GM18520 (cell line): ENCODE measurements around the gene NXT2.
"Not testable (repeated sequence)": the region's sequence is repeated elsewhere in the genome, so short reads cannot be mapped to it uniquely, and the experiment has no call there.

Experiments used
- ATAC-seq: cut with Tn5 transposase; IDR thresholded peaks from one replicate; pipeline ENCODE4 v1.9.1; 2021; ENCODE audit not compliant: unreplicated experiment

Gene NXT2

GRCh38 chrX:109536439-109537323 lies at the start of gene NXT2:
Gene NXT2 (plus strand): TSS chrX:109536844. CDS start chrX:109537007, 163 bp downstream.
- ATAC-seq: peak; percentile 94

DNA sequence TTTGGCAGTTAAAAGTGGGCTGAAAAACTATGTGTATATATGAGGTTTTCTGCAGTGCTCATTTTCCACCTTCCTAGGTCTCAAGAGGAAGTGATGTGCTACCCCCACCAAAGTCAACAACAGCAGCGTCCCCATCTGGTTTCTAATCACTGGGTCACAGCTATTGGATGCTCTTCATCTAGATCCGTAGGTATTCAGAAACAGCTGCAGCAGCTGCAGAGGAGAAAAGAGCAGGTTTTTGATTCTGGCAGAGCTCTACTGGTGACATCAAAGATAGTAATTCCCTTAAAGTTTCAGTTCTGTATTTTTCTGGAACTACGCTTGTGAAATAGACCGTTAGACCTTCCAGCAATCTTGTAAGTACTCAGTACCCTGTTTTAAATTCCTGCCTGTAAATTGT lies 49.0 kb upstream of the NXT2 start:
- ATAC-seq: no peak

- no peak for ATAC-seq
These were observed 47.5 kb upstream of the NXT2 start for GRCh38 chrX:109489174-109489573.

GRCh38 chrX:109498434-109498833 lies 38.2 kb upstream of the NXT2 start:
- no peak for ATAC-seq

DNA sequence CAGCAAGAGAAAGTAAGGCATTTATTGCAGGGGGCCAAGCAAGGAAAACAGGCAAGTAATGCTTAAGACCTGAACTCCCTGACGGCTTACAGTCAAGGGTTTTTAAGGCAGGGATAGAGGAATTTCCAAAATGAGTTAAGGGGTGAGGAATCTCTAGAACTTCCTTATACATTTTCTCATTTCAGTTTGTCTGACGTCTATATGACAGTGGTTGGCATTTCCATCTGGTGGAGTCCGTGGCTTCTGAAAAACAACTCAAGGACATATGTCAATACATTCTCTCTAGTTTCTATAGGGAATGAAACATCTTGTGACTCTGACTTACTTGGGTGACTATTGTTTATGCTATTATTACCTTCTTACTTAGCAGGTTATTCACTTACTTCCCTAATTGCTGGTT lies 35.5 kb upstream of the NXT2 start:
- ATAC-seq: no peak

GRCh38 chrX:109508915-109509314 lies 27.7 kb upstream of the NXT2 start:
- no peak for ATAC-seq

DNA sequence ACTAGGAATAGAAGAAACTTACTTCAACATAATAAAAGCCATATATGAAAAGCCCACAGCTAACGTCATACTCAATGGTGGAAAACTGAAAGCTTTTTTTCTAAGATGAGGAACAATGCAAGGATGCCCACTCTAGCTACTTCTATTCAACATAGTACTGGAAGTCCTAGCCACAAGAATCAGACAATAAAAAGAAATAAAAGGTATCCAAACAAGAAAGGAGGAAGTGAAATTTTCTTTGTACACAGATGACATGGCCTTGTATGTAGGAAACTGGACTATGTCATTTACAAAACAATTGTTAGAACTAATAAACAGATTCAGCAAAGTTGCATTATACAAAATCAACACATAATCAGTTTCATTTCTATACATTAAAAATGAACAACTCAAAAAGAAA lies 25.5 kb upstream of the NXT2 start:
- no peak for ATAC-seq

DNA sequence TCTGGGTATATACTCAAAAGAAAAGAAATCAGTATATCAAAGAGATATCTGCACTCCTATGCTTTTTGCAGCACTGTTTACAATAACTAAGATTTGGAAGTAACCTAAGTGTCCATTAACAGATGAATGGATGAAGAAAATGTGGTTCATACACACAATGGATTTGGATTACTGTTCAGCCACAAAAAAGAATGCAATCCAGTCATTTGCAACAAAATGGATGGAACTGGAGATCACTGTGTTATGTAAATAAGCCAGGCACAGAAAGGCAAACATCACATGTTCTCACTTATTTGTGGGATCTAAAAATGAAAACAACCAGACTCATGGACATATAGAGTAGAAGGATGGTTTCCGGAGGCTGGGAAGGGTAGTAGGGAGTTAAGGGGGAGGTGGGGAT lies 17.6 kb upstream of the NXT2 start:
- no peak for ATAC-seq

- no peak for ATAC-seq
These were observed 3.6 kb upstream of the NXT2 start for GRCh38 chrX:109533005-109533404.

- no peak for ATAC-seq
These were observed 3.0 kb upstream of the NXT2 start for GRCh38 chrX:109533631-109534030.

GRCh38 chrX:109534933-109535332 lies 1.7 kb upstream of the NXT2 start:
- no peak for ATAC-seq

- ATAC-seq: no peak
These were observed 1.1 kb upstream of the NXT2 start for GRCh38 chrX:109535578-109535977.

- no peak for ATAC-seq
These were observed 651 bp downstream of the NXT2 start for GRCh38 chrX:109537324-109537665.

DNA sequence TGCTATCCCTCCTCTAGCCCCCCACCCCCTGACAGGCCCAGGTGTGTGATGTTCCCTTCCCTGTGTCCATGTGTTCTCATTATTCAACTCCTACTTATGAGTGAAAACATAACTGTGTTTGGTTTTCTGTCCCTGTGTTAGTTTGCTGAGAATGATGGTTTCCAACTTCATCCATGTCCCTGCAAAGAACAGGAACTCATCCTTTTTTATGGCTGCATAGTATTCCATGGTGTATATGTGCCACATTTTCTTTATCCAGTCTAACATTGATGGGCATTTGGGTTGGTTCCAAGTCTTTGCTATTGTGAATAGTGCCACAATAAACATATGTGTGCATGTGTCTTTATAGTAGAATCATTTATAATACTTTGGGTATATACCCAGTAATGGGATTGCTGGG lies 2.4 kb downstream of the NXT2 start:
- ATAC-seq: not testable (repeated sequence)

GRCh38 chrX:109553862-109554261 lies 17.2 kb downstream of the NXT2 start:
- ATAC-seq: no peak

DNA sequence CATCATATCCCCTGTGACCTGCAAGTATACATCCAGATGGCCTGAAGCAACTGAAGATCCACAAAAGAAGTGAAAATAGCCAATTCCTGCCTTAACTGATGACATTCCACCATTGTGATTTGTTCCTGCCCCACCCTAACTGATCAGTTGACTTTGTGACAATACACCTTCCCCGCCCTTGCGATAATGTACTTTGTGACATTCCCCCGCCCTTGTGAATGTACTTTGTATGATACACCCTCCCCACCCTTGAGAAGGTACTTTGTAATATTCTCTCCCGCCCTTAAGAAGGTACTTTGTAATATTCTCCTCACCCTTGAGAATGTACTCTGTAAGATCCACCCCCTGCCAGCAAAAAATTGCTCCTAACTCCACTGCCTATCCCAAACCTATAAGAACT lies 39.4 kb downstream of the NXT2 start:
- not testable (repeated sequence) for ATAC-seq

DNA sequence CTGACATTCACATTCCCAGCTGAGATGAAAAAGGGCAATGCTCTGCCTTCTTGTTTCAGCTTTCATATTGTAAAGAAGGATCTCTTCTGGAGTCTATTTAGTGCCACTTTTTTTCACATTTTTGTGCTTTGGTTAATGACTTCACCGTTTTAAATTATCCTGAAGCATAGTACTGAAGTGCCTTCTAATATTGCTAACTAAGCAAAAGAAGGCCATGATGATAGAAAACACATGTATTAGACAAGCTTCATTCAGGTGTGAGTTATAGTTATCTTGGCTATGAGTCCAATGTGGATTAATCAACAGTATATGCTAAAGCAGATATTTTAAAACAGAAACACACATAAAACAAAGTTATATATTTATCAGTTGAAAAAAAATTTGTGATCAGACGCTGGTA lies 40.4 kb downstream of the NXT2 start:
- no peak for ATAC-seq

- ATAC-seq: no peak
These were observed 42.3 kb downstream of the NXT2 start for GRCh38 chrX:109578916-109579315.

DNA sequence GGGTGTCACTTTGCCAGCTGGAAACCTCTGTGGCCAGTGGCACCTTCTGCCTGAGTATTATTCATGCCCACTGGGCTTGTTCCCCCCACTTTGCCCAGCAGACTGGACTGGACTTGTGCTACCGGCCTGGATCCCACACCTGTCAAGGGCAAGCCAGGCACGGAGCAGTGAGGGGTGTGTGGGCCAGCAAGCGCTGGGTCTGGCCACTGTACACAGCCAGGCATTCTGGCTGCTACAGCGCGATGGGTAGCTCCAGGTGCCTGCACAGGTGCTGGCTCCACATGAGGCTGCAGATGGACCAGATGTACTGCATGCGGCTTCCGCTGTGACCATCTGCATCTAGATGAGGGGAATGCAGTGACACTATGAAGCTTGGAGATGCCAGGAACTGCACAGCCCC lies 48.8 kb downstream of the NXT2 start:
- no peak for ATAC-seq

DNA sequence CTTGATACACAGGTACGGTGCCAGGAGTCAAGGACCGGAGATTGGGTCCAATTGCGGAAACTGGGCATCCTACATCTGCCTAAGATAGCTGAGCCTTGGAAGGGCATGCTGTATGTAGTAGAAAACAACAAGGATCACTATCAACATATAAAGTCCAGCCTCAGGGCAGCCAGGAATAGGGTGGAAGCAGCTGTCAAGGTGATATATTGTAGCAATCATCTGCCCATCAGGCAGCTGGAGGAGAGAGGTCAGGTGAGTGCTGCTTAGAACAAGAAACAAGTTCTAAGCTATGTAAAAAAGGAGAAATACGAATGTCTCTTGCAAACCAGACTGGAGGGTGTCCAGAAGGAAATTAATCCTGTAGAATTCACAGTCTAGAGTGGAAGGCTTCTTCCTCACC lies 53.5 kb downstream of the NXT2 start:
- no peak for ATAC-seq
